SK-N-SH (cell line): ENCODE measurements around the gene PPP1R3D. TPM values are rescaled to one million over a fixed set of nuclear protein-coding genes. Genes with fewer than 3 reads are reported as not detected.

Experiments used
- CTCF ChIA-PET: fragments of 300-600, 350-600 bp; formaldehyde crosslinking; extraction: SDS; loops from one replicate; lab custom pipeline; 2021; lab: Yijun Ruan, JAX
- POLR2A ChIA-PET: fragments of 350-600 bp; sonication (Branson Sonifier 250); formaldehyde crosslinking; extraction: SDS; loops from one replicate; lab custom pipeline; 2020; ENCODE audit warnings: antibody characterized with exemption, inconsistent platforms; lab: Yijun Ruan, JAX
- DNase-seq: peaks from one replicate; pipeline ENCODE4 v3.0.0; 2012
- H2AFZ ChIP-seq: fragments of 200-600 bp; sonication (generic); 2 replicates; pipeline ENCODE4 v1.8.1; 2016; ENCODE audit warnings: antibody characterized with exemption, mild to moderate bottlenecking, low read depth
- H3F3A ChIP-seq: fragments of 200-600 bp; sonication (generic); replicated peaks from 2 replicates; pipeline ENCODE3; 2016; ENCODE audit warnings: antibody characterized with exemption, mild to moderate bottlenecking; ENCODE audit not compliant: insufficient read depth
- H3K27ac ChIP-seq, 2 experiments: fragments of 200-500 bp in 1 of 2; fragments of 200-600 bp in 1 of 2; sonication (Bioruptor generic) in 1 of 2; sonication (generic), shearing (Covaris generic) in 1 of 2; 2 replicates each; pipeline versions ENCODE4 v1.5.1 to v1.6.1; 2014 to 2016; ENCODE audit warnings: low read depth in 2 of 2, inconsistent platforms in 1 of 2, low read length in 1 of 2, mild to moderate bottlenecking in 1 of 2, mixed read lengths in 1 of 2
- H3K27me3 ChIP-seq: fragments of 200-600 bp; sonication (generic), shearing (Covaris generic); 2 replicates; pipeline ENCODE4 v1.6.1; 2016; ENCODE audit warnings: mixed run types; ENCODE audit not compliant: insufficient read depth
- H3K36me3 ChIP-seq, 2 experiments: fragments of 200-500 bp in 1 of 2; fragments of 200-600 bp in 1 of 2; sonication (Bioruptor generic) in 1 of 2; sonication (generic) in 1 of 2; replicated peaks in 1 of 2; 2 replicates each; pipeline versions ENCODE3 to v1.5.1; 2014 to 2016; ENCODE audit warnings: low read length in 1 of 2, mild to moderate bottlenecking in 1 of 2; ENCODE audit not compliant: insufficient read depth in 2 of 2, control insufficient read depth in 1 of 2
- H3K4me1 ChIP-seq, 2 experiments: fragments of 200-500 bp in 1 of 2; fragments of 200-600 bp in 1 of 2; sonication (Bioruptor generic) in 1 of 2; sonication (generic), shearing (Covaris generic) in 1 of 2; 2 replicates each; pipeline versions ENCODE4 v1.5.1 to v1.6.1; 2014 to 2016; ENCODE audit warnings: low read depth in 1 of 2, low read length in 1 of 2, mixed run types in 1 of 2; ENCODE audit not compliant: insufficient read depth in 2 of 2, control insufficient read depth in 1 of 2
- H3K4me2 ChIP-seq: fragments of 200-600 bp; sonication (generic), shearing (Covaris generic); 2 replicates; pipeline ENCODE4 v1.6.1; 2017; ENCODE audit warnings: mixed run types
- H3K4me3 ChIP-seq, 2 experiments: fragments of 200-500 bp in 1 of 2; fragments of 200-600 bp in 1 of 2; sonication (Bioruptor generic) in 1 of 2; sonication (generic), shearing (Covaris generic) in 1 of 2; 2 replicates each; pipeline versions ENCODE4 v1.5.1 to v1.8.1; 2014 to 2016; ENCODE audit warnings: low read depth in 2 of 2, inconsistent platforms in 1 of 2, low read length in 1 of 2, mild to moderate bottlenecking in 1 of 2, mixed read lengths in 1 of 2, moderate library complexity in 1 of 2
- H3K79me2 ChIP-seq: fragments of 200-600 bp; sonication (generic); 2 replicates; pipeline ENCODE4 v1.8.1; 2017; ENCODE audit warnings: mild to moderate bottlenecking; ENCODE audit not compliant: insufficient read depth
- H3K9ac ChIP-seq: fragments of 200-600 bp; sonication (generic); 2 replicates; pipeline ENCODE4 v1.6.1; 2017; ENCODE audit warnings: mixed run types
- H3K9me2 ChIP-seq: fragments of 200-600 bp; sonication (generic); 2 replicates; pipeline ENCODE4 v1.6.1; 2017; ENCODE audit warnings: mixed run types
- H3K9me3 ChIP-seq: fragments of 200-600 bp; sonication (generic); 2 replicates; pipeline ENCODE4 v1.6.1; 2017; ENCODE audit warnings: mixed run types, mild to moderate bottlenecking, moderate library complexity
- H4K20me1 ChIP-seq: fragments of 200-600 bp; sonication (generic); 2 replicates; pipeline ENCODE4 v1.6.1; 2017; ENCODE audit warnings: mild to moderate bottlenecking, mixed run types; ENCODE audit not compliant: insufficient read depth
- CHD2 ChIP-seq: fragments of 150-350 bp; IDR thresholded peaks from 2 replicates; pipeline ENCODE4 v1.6.1; 2018; ENCODE audit warnings: low read length; ENCODE audit not compliant: partially characterized antibody
- EP300 ChIP-seq, 2 experiments: IDR thresholded peaks; 2 replicates each; pipeline versions ENCODE4 v1.4.0 to v1.6.1; 2012; ENCODE audit warnings: borderline replicate concordance in 1 of 2, low read depth in 1 of 2, low read length in 1 of 2
- FOXJ3 ChIP-seq: sonication (generic); formaldehyde crosslinking; IDR thresholded peaks from 2 replicates; pipeline ENCODE4 v1.5.1; 2020; ENCODE audit warnings: mild to moderate bottlenecking, missing genetic modification reagents
- FOXM1 ChIP-seq: IDR thresholded peaks from 2 replicates; pipeline ENCODE4 v1.4.0; 2012; ENCODE audit warnings: low read depth, mild to moderate bottlenecking
- GATA2 ChIP-seq: sonication (generic); formaldehyde crosslinking; IDR thresholded peaks from 2 replicates; pipeline ENCODE4 v1.5.0; 2020; ENCODE audit warnings: mild to moderate bottlenecking, missing genetic modification reagents
- IRF3 ChIP-seq: fragments of 150-350 bp; IDR thresholded peaks from 2 replicates; pipeline ENCODE4 v1.6.1; 2016; ENCODE audit warnings: mild to moderate bottlenecking, low read depth, low read length
- JUND ChIP-seq: IDR thresholded peaks from 2 replicates; pipeline ENCODE4 v1.4.0; 2012
- MAX ChIP-seq: IDR thresholded peaks from 2 replicates; pipeline ENCODE4 v1.4.0; 2012; ENCODE audit warnings: low read depth
- MXI1 ChIP-seq: IDR thresholded peaks from 2 replicates; pipeline ENCODE4 v1.6.1; 2012; ENCODE audit warnings: mild to moderate bottlenecking, low read depth, low read length, improper control_type of control experiment
- POLR2AphosphoS5 ChIP-seq: IDR thresholded peaks from 2 replicates; pipeline ENCODE4 v1.6.1; 2012; ENCODE audit warnings: low read depth, low read length
- RCOR1 ChIP-seq: fragments of 150-350 bp; IDR thresholded peaks from 2 replicates; pipeline ENCODE4 v1.6.1; 2017; ENCODE audit warnings: antibody characterized with exemption, low read length
- SIN3A ChIP-seq: IDR thresholded peaks from 2 replicates; pipeline ENCODE4 v1.6.1; 2012; ENCODE audit warnings: low read depth, mild to moderate bottlenecking, low read length, moderate library complexity, borderline replicate concordance
- TCF12 ChIP-seq: IDR thresholded peaks from 2 replicates; pipeline ENCODE4 v1.4.0; 2012
- USF1 ChIP-seq: IDR thresholded peaks from 2 replicates; pipeline ENCODE4 v1.4.0; 2012; ENCODE audit warnings: low read depth, borderline replicate concordance
- ZBTB33 ChIP-seq: IDR thresholded peaks from 2 replicates; pipeline ENCODE4 v1.4.0; 2012; ENCODE audit warnings: low read depth, borderline replicate concordance
- polyA plus RNA-seq, 3 experiments: library from polyadenylated mRNA; depleted of rRNA; stranded (reverse); fragments of >200 nt; gene quantifications; 2 replicates each; pipeline ENCODE4 v1.2.3, GENCODE V29; 2012

Gene PPP1R3D
- polyA plus RNA-seq, 1 of the 3 experiments (the other 2 are of a cell fraction): 0.87 TPM

- no peak for TF ChIP-seq SIN3A
- no peak for TF ChIP-seq FOXJ3 (CRISPR knock-in tag)
- TF ChIP-seq POLR2AphosphoS5: no peak
- TF ChIP-seq RCOR1: no peak
Observed at GRCh38 chr20:59923514-59923913, 16.6 kb downstream of the PPP1R3D start (continued).

GRCh38 chr20:59920944-59921343, 19.2 kb downstream of the PPP1R3D start:
- no peak overlapping the region for H3K27ac ChIP-seq
- no peaks in the 10 kb centered on the region; a peak in 1 of 4 replicates for H3K4me1 ChIP-seq
- H3K9me2 ChIP-seq: no peaks in the 10 kb centered on the region; the same call in 1 of the 2 replicates
- peaks cover 0 to 7% of the 10 kb centered on the region in 2 experiments for H3K36me3 ChIP-seq
- H3F3A ChIP-seq: no peaks in the 10 kb centered on the region
- no peak overlapping the region for H3K9ac ChIP-seq
- ChIA-PET CTCF (interaction anchor here (1.0 kb wide), 1 partner anchor 28 kb away, joined by 3 read pairs; no protein-coding TSS in a partner anchor), POLR2A (no interaction called here)
- no peaks in the 10 kb centered on the region for H3K9me3 ChIP-seq
- TF ChIP-seq MXI1: no peak
- TF ChIP-seq POLR2AphosphoS5: no peak
- no peak for TF ChIP-seq JUND
- no peak for TF ChIP-seq MAX
- no peak for TF ChIP-seq ZBTB33
- TF ChIP-seq SIN3A: no peak
- TF ChIP-seq FOXM1: no peak
- TF ChIP-seq GATA2 (CRISPR knock-in tag): no peak
- no peak for TF ChIP-seq EP300 (IDR thresholded peaks at IDR 0.05; ENCODE audit: borderline replicate concordance in 1 of 2, low read depth in 1 of 2, low read length in 1 of 2)
- TF ChIP-seq TCF12: no peak
- no peak for TF ChIP-seq CHD2
- no peak for TF ChIP-seq USF1
- no peak for TF ChIP-seq IRF3
- no peak for TF ChIP-seq RCOR1
- DNase-seq: no peak
- H3K4me3 ChIP-seq: no peak overlapping the region
- H3K79me2 ChIP-seq: no peaks in the 10 kb centered on the region
- H3K27me3 ChIP-seq: no peaks in the 10 kb centered on the region
- no peak overlapping the region for H2AFZ ChIP-seq
- no peaks in the 10 kb centered on the region for H4K20me1 ChIP-seq
- no peak overlapping the region for H3K4me2 ChIP-seq
